Trophoblast cell (in vitro differentiated cells and primary cell): ENCODE results near the gene MTUS2.
"Not testable (repeated sequence)": the region's sequence is repeated elsewhere in the genome, so short reads cannot be mapped to it uniquely, and the experiment has no call there.

ENCODE experiments used
- DNase-seq, 2 donors: peaks; one replicate each; pipeline ENCODE4 v3.0.0-alpha.2; 2016
- H2AFZ ChIP-seq: 2 replicates; pipeline ENCODE4 v1.6.1; 2013; ENCODE audit warnings: low read length, moderate library complexity, mild to moderate bottlenecking; ENCODE audit not compliant: insufficient read depth, poor library complexity
- H2AK5ac ChIP-seq: 2 replicates; pipeline ENCODE4 v1.6.1; 2013; ENCODE audit warnings: mild to moderate bottlenecking, low read length
- H2BK120ac ChIP-seq: 2 replicates; pipeline ENCODE4 v1.6.1; 2013; ENCODE audit warnings: low read length, mild to moderate bottlenecking, moderate library complexity; ENCODE audit not compliant: insufficient read depth, poor library complexity
- H2BK12ac ChIP-seq: 2 replicates; pipeline ENCODE4 v1.6.1; 2013; ENCODE audit warnings: mild to moderate bottlenecking, low read length, moderate library complexity
- H2BK5ac ChIP-seq: 2 replicates; pipeline ENCODE4 v1.6.1; 2013; ENCODE audit warnings: low read length, low read depth, moderate library complexity, mild to moderate bottlenecking; ENCODE audit not compliant: poor library complexity
- H3K14ac ChIP-seq: 2 replicates; pipeline ENCODE4 v1.6.1; 2013; ENCODE audit warnings: mild to moderate bottlenecking, low read length
- H3K18ac ChIP-seq: 2 replicates; pipeline ENCODE4 v1.6.1; 2013; ENCODE audit warnings: mild to moderate bottlenecking, low read length
- H3K23ac ChIP-seq: 2 replicates; pipeline ENCODE4 v1.6.1; 2013; ENCODE audit warnings: low read length
- H3K27ac ChIP-seq: 2 replicates; pipeline ENCODE4 v1.5.1; 2013; ENCODE audit warnings: low read depth, mild to moderate bottlenecking, inconsistent platforms, low read length, moderate library complexity
- H3K27me3 ChIP-seq: 2 replicates; pipeline ENCODE4 v1.6.1; 2013; ENCODE audit warnings: inconsistent platforms, mild to moderate bottlenecking, low read length, moderate library complexity; ENCODE audit not compliant: insufficient read depth
- H3K36me3 ChIP-seq, 2 experiments: 1 replicate in 1 of 2; 2 replicates in 1 of 2; pipeline ENCODE4 v1.6.1; 2013; ENCODE audit warnings: low read length in 2 of 2, mild to moderate bottlenecking in 2 of 2, moderate library complexity in 1 of 2; ENCODE audit not compliant: insufficient read depth in 2 of 2, control insufficient read depth in 1 of 2
- H3K4ac ChIP-seq: 2 replicates; pipeline ENCODE4 v1.6.1; 2013; ENCODE audit warnings: low read depth, mild to moderate bottlenecking, low read length, moderate library complexity
- H3K4me1 ChIP-seq, 2 experiments: 1 replicate in 1 of 2; 2 replicates in 1 of 2; pipeline ENCODE4 v1.6.1; 2013; ENCODE audit warnings: low read length in 2 of 2, mild to moderate bottlenecking in 2 of 2, moderate library complexity in 1 of 2; ENCODE audit not compliant: insufficient read depth in 2 of 2, control insufficient read depth in 1 of 2
- H3K4me2 ChIP-seq: 2 replicates; pipeline ENCODE4 v1.6.1; 2013; ENCODE audit warnings: inconsistent platforms, mild to moderate bottlenecking, low read length, moderate library complexity
- H3K4me3 ChIP-seq: 2 replicates; pipeline ENCODE4 v1.5.1; 2013; ENCODE audit warnings: mild to moderate bottlenecking, low read depth, low read length, inconsistent platforms
- H3K79me1 ChIP-seq: one replicate; pipeline ENCODE4 v1.6.1; 2013; ENCODE audit warnings: low read length
- H3K79me2 ChIP-seq: 2 replicates; pipeline ENCODE4 v1.6.1; 2013; ENCODE audit warnings: low read length, mild to moderate bottlenecking; ENCODE audit not compliant: control insufficient read depth, insufficient read depth, poor library complexity
- H3K9ac ChIP-seq: 2 replicates; pipeline ENCODE4 v1.6.1; 2013; ENCODE audit warnings: mild to moderate bottlenecking, low read length
- H3K9me3 ChIP-seq: 2 replicates; pipeline ENCODE4 v1.6.1; 2013; ENCODE audit warnings: low read depth, mild to moderate bottlenecking, control low read depth, inconsistent platforms, low read length; ENCODE audit not compliant: insufficient read depth
- H4K12ac ChIP-seq: 2 replicates; pipeline ENCODE4 v1.6.1; 2013; ENCODE audit warnings: low read depth, mild to moderate bottlenecking, low read length, moderate library complexity
- H4K8ac ChIP-seq: 2 replicates; pipeline ENCODE4 v1.6.1; 2013; ENCODE audit warnings: low read depth, mild to moderate bottlenecking, low read length, moderate library complexity
- H4K91ac ChIP-seq: one replicate; pipeline ENCODE4 v1.6.1; 2013; ENCODE audit warnings: low read depth, mild to moderate bottlenecking, low read length, moderate library complexity
- whole genome bisulfite sequencing: extraction: QIAGEN DNeasy Blood & Tissue Kit; methylation state at CpG from one replicate; pipeline ENCODE4 v1.1.7; 2013; ENCODE audit warnings: missing lambda C conversion rate; ENCODE audit not compliant: insufficient read length, insufficient coverage; ENCODE audit errors: extremely low coverage; 5-methylcytosine and 5-hydroxymethylcytosine counted together

Gene MTUS2

DNA sequence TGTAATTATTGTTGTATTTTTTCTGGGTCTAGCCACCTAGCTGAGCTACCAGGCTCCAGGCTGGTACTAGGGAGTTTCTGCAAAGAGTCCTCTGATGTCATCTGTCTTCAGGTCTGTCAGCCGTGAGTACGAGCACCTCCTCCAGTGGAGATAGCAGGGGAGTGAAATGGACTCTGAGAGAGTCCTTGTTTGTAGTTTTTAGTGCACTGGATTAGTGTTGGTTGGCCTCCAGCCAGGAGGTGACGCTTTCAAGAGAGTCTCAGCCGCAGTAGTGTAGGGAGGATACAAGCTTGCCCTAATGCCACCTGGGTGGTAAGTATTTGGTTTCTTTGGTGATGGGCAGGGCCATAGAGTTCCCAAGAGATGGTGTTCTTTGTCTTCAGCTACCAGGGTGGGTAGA lies 390.5 kb downstream of the MTUS2 start:
- H3K4me3 ChIP-seq: no peak overlapping the region
- H2AK5ac ChIP-seq: no peak overlapping the region
- H3K79me2 ChIP-seq: no peaks in the 10 kb centered on the region
- H3K4ac ChIP-seq: no peak overlapping the region
- H3K4me1 ChIP-seq: no peaks in the 10 kb centered on the region
- WGBS: no CpG with 5 or more reads among the region's 4 CpGs
- no peak overlapping the region for H2BK5ac ChIP-seq
- H3K14ac ChIP-seq: no peak overlapping the region
- H2BK120ac ChIP-seq: no peak overlapping the region
- H4K12ac ChIP-seq: no peak overlapping the region
- H2BK12ac ChIP-seq: no peak overlapping the region
- no peaks in the 10 kb centered on the region for H3K9me3 ChIP-seq
- no peak for DNase-seq
- H3K23ac ChIP-seq: no peak overlapping the region
- no peak overlapping the region for H4K8ac ChIP-seq
- H4K91ac ChIP-seq: no peak overlapping the region
- no peak overlapping the region for H3K4me2 ChIP-seq
- no peaks in the 10 kb centered on the region for H3K36me3 ChIP-seq
- no peak overlapping the region for H3K18ac ChIP-seq
- H3K79me1 ChIP-seq: no peaks in the 10 kb centered on the region
- H3K9ac ChIP-seq: peak overlapping the region; percentile 14
- H2AFZ ChIP-seq: no peak overlapping the region
- no peaks in the 10 kb centered on the region for H3K27me3 ChIP-seq
- no peak overlapping the region for H3K27ac ChIP-seq

DNA sequence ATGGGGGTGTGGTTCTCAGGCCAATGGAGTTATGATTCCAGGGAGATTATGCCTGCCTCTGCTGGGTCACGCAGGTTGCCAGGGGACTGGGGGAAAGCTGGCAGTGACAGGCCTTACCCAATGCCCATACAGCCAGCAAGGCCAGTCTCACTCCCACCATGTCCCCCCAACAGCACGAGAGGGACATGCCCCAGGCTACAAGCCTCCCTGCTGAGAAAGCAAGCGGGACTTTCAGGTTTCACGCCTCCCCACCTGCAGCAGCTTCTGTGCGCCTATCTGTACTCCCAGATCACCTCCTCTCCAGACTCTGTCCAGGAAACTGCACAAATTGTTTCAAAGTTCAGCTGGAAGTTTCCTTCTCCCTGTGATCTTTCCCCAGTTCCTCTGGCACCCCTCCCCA lies 391.0 kb downstream of the MTUS2 start:
- H3K36me3 ChIP-seq, H3K4ac ChIP-seq, H2BK120ac ChIP-seq, H3K9me3 ChIP-seq, H3K4me3 ChIP-seq, H3K4me1 ChIP-seq, H4K91ac ChIP-seq, H2AFZ ChIP-seq, H2BK12ac ChIP-seq, H3K18ac ChIP-seq, H3K79me2 ChIP-seq, H3K4me2 ChIP-seq, H2BK5ac ChIP-seq, H2AK5ac ChIP-seq, H3K23ac ChIP-seq, H3K14ac ChIP-seq, H4K12ac ChIP-seq, H3K27me3 ChIP-seq, H3K27ac ChIP-seq, DNase-seq, H3K9ac ChIP-seq, H3K79me1 ChIP-seq, H4K8ac ChIP-seq: not testable (repeated sequence)
- no CpG with 5 or more reads among the region's 5 CpGs for WGBS

DNA sequence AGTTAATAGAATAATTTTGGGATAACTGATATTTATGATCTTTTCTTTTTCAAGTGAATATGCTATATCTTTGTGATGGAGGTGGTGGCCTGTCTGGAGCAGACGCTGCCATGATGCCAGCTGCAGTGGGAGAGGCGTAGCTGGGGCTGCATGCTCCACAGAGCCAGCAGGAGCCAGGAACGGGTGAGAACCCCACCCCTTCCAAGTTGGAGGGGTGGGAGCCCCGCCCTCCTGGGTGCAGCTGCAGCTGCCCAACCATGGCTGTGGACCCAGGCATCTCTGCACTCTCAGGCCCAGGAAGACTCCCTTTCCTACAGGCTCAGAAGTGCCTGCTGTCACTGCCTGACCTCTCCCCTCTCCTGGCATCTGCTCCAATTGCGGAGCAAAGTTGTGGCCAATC lies 402.3 kb downstream of the MTUS2 start:
- H3K27ac ChIP-seq: no peak overlapping the region
- H3K4me2 ChIP-seq: no peak overlapping the region
- H2AFZ ChIP-seq: no peak overlapping the region
- H3K14ac ChIP-seq: no peak overlapping the region
- H2AK5ac ChIP-seq: no peak overlapping the region
- no peaks in the 10 kb centered on the region for H3K79me1 ChIP-seq
- H2BK120ac ChIP-seq: no peak overlapping the region
- H3K4me3 ChIP-seq: no peak overlapping the region
- DNase-seq: no peak
- H2BK5ac ChIP-seq: no peak overlapping the region
- no peak overlapping the region for H4K91ac ChIP-seq
- H3K4ac ChIP-seq: no peak overlapping the region
- H3K36me3 ChIP-seq: no peaks in the 10 kb centered on the region
- H3K79me2 ChIP-seq: no peaks in the 10 kb centered on the region
- H3K9me3 ChIP-seq: peaks cover 16% of the 10 kb centered on the region
- H4K8ac ChIP-seq: no peak overlapping the region
- no peak overlapping the region for H4K12ac ChIP-seq
- no peak overlapping the region for H3K18ac ChIP-seq
- H3K27me3 ChIP-seq: no peaks in the 10 kb centered on the region
- no peaks in the 10 kb centered on the region for H3K4me1 ChIP-seq
- no peak overlapping the region for H2BK12ac ChIP-seq
- no peak overlapping the region for H3K9ac ChIP-seq
- H3K23ac ChIP-seq: no peak overlapping the region
- WGBS: no CpG with 5 or more reads among the region's 5 CpGs

DNA sequence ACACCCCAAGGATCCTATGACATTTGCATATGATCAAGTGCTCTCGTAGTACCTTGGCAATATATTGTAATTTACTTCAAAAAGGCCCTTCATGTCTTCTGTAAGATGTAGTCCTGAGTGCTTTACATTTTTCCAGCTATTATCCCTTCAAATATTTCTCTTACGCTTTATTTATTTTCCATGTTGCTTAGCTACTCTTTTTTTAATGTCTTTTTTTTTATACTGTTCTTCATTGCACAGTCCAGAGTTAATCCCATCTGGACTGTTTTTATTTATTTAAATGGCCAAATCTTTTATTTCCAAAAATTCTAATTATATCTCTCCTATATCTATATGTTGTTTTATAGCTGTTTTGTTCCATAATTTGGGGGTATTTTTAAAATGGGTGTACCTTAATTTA lies 404.1 kb downstream of the MTUS2 start:
- 100% methylated on average over 1 of the region's 2 CpGs for WGBS
- Histone ChIP-seq H3K4me1 (no peaks in the 10 kb centered on the region), H3K9ac (no peak overlapping the region), H4K12ac (no peak overlapping the region), H3K4me3 (no peak overlapping the region), H3K4ac (no peak overlapping the region), H3K27ac (no peak overlapping the region), H2BK5ac (no peak overlapping the region), H3K23ac (no peak overlapping the region), H3K27me3 (no peaks in the 10 kb centered on the region), H4K91ac (no peak overlapping the region), H3K18ac (no peak overlapping the region), H2BK12ac (no peak overlapping the region), H3K14ac (no peak overlapping the region), H2BK120ac (no peak overlapping the region), H3K4me2 (no peak overlapping the region), H3K36me3 (no peaks in the 10 kb centered on the region), H2AFZ (no peak overlapping the region), H3K79me2 (no peaks in the 10 kb centered on the region), H3K79me1 (no peaks in the 10 kb centered on the region), H2AK5ac (no peak overlapping the region), H4K8ac (no peak overlapping the region), H3K9me3 (peaks cover 16% of the 10 kb centered on the region)
- DNase-seq: no peak

DNA sequence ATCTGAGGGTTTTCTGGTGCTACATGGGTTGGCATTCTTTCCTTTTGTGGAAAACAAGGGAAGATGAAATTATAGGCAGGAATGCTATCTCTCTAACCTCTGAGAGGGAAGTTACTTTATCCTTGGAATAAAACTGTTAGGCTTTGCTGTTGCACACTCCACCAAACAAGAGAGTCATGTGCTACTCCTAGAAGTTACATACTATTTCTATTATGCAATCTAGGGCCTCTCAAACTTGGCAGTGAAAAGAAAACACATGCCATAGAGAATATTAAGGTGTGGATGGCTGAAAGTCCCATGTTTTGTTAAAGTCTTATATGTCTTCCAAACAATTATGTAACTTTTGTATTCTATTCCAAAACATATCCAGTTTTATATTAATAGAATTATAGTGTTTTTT lies 407.4 kb downstream of the MTUS2 start:
- no peaks in the 10 kb centered on the region for H3K4me1 ChIP-seq
- no peak overlapping the region for H3K4me3 ChIP-seq
- H3K18ac ChIP-seq: no peak overlapping the region
- H3K4ac ChIP-seq: no peak overlapping the region
- H3K27ac ChIP-seq: no peak overlapping the region
- no peak overlapping the region for H3K9ac ChIP-seq
- H3K4me2 ChIP-seq: no peak overlapping the region
- H2AK5ac ChIP-seq: no peak overlapping the region
- no peaks in the 10 kb centered on the region for H3K79me1 ChIP-seq
- H4K8ac ChIP-seq: no peak overlapping the region
- H3K79me2 ChIP-seq: no peaks in the 10 kb centered on the region
- H3K14ac ChIP-seq: no peak overlapping the region
- H2AFZ ChIP-seq: no peak overlapping the region
- H3K27me3 ChIP-seq: no peaks in the 10 kb centered on the region
- H4K12ac ChIP-seq: no peak overlapping the region
- no peak overlapping the region for H2BK5ac ChIP-seq
- no peak overlapping the region for H2BK12ac ChIP-seq
- peaks cover 14% of the 10 kb centered on the region for H3K9me3 ChIP-seq
- H2BK120ac ChIP-seq: no peak overlapping the region
- no peak overlapping the region for H4K91ac ChIP-seq
- no peaks in the 10 kb centered on the region for H3K36me3 ChIP-seq
- DNase-seq: no peak
- no peak overlapping the region for H3K23ac ChIP-seq
